Skeletal muscle tissue (tissue), 4 donors: ENCODE measurements around the gene TNNI3K. TPM values are rescaled to one million over a fixed set of nuclear protein-coding genes. Genes with fewer than 3 reads are reported as not detected.

Source experiments
- H3K27ac ChIP-seq: one replicate; pipeline ENCODE4 v1.7.0; 2013; ENCODE audit warnings: mild to moderate bottlenecking, low read depth, low read length, inconsistent platforms
- H3K27me3 ChIP-seq, 3 donors: one replicate each; pipeline ENCODE4 v1.7.0; 2013; ENCODE audit warnings: low read length in 3 of 3; ENCODE audit not compliant: control insufficient read depth in 3 of 3, insufficient read depth in 3 of 3
- H3K36me3 ChIP-seq, 3 donors: one replicate each; pipeline ENCODE4 v1.7.0; 2013; ENCODE audit warnings: low read length in 3 of 3; ENCODE audit not compliant: control insufficient read depth in 3 of 3, insufficient read depth in 3 of 3
- H3K4me1 ChIP-seq, 3 donors: one replicate each; pipeline ENCODE4 v1.7.0; 2013; ENCODE audit warnings: low read length in 3 of 3, mild to moderate bottlenecking in 3 of 3; ENCODE audit not compliant: control insufficient read depth in 3 of 3, insufficient read depth in 3 of 3
- H3K4me3 ChIP-seq, 3 donors: one replicate each; pipeline ENCODE4 v1.7.0; 2013; ENCODE audit warnings: low read length in 3 of 3
- H3K9ac ChIP-seq, 3 donors: one replicate each; pipeline ENCODE4 v1.7.0; 2013; ENCODE audit warnings: low read length in 3 of 3, mild to moderate bottlenecking in 3 of 3, moderate library complexity in 2 of 3, low read depth in 1 of 3
- H3K9me3 ChIP-seq, 3 donors: one replicate each; pipeline ENCODE4 v1.7.0; 2013; ENCODE audit warnings: low read length in 3 of 3; ENCODE audit not compliant: control insufficient read depth in 3 of 3
- total RNA-seq: library from RNA; depleted of rRNA; stranded (reverse); fragments of >200 nt; gene quantifications from one replicate; pipeline ENCODE4 v1.2.3, GENCODE V29; 2014
- donor health status: Osteomylitis.

The TNNI3K gene
- total RNA-seq, 1 donor from 2014 or later: 2.1 TPM

- H3K27me3 ChIP-seq: no peaks in the 10 kb centered on the region
- H3K9ac ChIP-seq: no peak overlapping the region
- H3K27ac ChIP-seq: no peak overlapping the region
- H3K4me3 ChIP-seq: no peak overlapping the region
- H3K9me3 ChIP-seq: no peaks in the 10 kb centered on the region
- no peaks in the 10 kb centered on the region for H3K36me3 ChIP-seq
- no peaks in the 10 kb centered on the region for H3K4me1 ChIP-seq
Measured at GRCh38 chr1:74453277-74453676, 218.1 kb downstream of the TNNI3K start.

GRCh38 chr1:74455390-74455789, 220.2 kb downstream of the TNNI3K start:
- H3K9ac ChIP-seq: no peak overlapping the region
- H3K4me3 ChIP-seq: no peak overlapping the region
- H3K27ac ChIP-seq: no peak overlapping the region
- H3K9me3 ChIP-seq: no peaks in the 10 kb centered on the region
- H3K4me1 ChIP-seq: no peaks in the 10 kb centered on the region
- no peaks in the 10 kb centered on the region for H3K36me3 ChIP-seq
- H3K27me3 ChIP-seq: no peaks in the 10 kb centered on the region

DNA sequence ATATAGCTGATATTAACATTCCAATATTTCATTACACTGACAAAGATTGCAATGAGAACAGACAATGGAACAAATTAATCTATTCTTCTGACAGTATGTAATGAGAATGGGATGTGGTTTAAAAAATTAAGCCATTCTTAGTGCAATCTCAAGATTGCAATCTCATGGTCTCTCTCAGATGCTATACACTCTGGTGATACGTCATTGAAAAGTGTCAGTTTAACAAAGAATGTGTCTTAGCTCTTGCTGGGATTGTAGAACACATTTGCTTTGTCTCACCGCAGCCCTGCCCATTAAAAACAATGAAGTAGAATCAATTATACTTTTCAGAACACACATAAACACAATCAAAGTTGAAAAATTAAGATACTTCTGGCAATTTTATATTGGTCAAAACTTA, 222.1 kb downstream of the TNNI3K start:
- Histone ChIP-seq H3K27ac (no peak overlapping the region), H3K27me3 (no peaks in the 10 kb centered on the region), H3K4me1 (no peaks in the 10 kb centered on the region), H3K9me3 (no peaks in the 10 kb centered on the region), H3K36me3 (no peaks in the 10 kb centered on the region), H3K4me3 (no peak overlapping the region), H3K9ac (no peak overlapping the region)

GRCh38 chr1:74463333-74463988, 228.3 kb downstream of the TNNI3K start:
- H3K27ac ChIP-seq: no peak overlapping the region
- H3K9me3 ChIP-seq: no peaks in the 10 kb centered on the region
- H3K9ac ChIP-seq: no peak overlapping the region
- no peaks in the 10 kb centered on the region for H3K4me1 ChIP-seq
- no peaks in the 10 kb centered on the region for H3K36me3 ChIP-seq
- no peak overlapping the region for H3K4me3 ChIP-seq
- H3K27me3 ChIP-seq: no peaks in the 10 kb centered on the region

DNA sequence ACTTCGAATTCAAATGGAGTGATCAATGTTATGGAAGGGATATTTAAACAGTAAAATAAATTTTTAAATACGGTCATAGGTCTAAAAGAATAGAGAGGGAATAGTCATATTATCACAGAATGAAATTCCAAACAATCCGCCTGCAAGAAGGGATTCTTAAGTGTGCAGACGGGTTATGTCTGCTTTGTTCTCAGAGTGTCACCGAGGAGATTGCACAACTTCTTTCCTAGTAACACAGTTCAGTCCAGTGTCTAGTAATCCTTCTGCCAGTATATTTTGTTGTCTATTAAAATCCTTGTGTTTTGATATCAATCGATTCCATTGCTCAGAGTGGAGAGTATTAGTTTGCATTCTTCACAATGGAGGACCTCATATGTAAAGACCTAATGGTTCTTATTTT, 228.8 kb downstream of the TNNI3K start:
- Histone ChIP-seq H3K27ac (no peak overlapping the region), H3K4me3 (no peak overlapping the region), H3K9ac (no peak overlapping the region), H3K27me3 (no peaks in the 10 kb centered on the region), H3K9me3 (no peaks in the 10 kb centered on the region), H3K36me3 (no peaks in the 10 kb centered on the region), H3K4me1 (no peaks in the 10 kb centered on the region)

- Histone ChIP-seq H3K4me3 (no peak overlapping the region), H3K27ac (no peak overlapping the region), H3K9me3 (no peaks in the 10 kb centered on the region), H3K27me3 (no peaks in the 10 kb centered on the region), H3K9ac (no peak overlapping the region), H3K4me1 (no peaks in the 10 kb centered on the region), H3K36me3 (no peaks in the 10 kb centered on the region)
Measured at GRCh38 chr1:74465193-74465681, 230.1 kb downstream of the TNNI3K start.

GRCh38 chr1:74467786-74468377, 232.7 kb downstream of the TNNI3K start:
- no peak overlapping the region for H3K4me3 ChIP-seq
- H3K9me3 ChIP-seq: no peaks in the 10 kb centered on the region
- no peaks in the 10 kb centered on the region for H3K4me1 ChIP-seq
- H3K27ac ChIP-seq: no peak overlapping the region
- H3K27me3 ChIP-seq: no peaks in the 10 kb centered on the region
- no peaks in the 10 kb centered on the region for H3K36me3 ChIP-seq
- H3K9ac ChIP-seq: no peak overlapping the region

DNA sequence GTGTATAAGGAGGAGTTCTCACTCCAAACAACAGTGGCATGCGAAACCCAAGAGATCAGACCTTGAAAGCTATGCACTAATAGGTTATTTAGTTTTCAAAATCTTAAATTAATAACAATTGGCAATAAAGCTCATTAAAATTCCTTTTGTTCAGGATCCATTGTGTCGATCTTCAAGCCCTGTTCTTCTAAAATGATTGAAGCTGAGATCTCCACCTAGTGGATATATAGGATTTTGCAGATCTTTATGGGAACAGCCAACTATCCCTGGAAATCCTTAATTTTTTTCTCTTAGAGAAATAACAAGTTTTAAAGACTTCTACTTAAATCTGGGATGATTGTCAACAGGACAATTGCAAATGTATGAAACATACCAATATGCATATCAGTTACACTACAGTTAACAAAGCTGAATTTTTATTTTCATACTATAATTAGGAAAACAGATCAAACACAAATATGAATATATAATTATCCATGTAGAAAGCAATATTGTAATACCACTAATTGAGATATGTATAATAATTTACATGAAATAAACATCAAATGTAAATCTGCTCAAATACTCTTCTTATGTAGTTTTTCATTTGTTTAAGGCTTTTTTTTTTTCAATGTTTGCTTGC, 233.9 kb downstream of the TNNI3K start:
- no peaks in the 10 kb centered on the region for H3K36me3 ChIP-seq
- H3K9me3 ChIP-seq: no peaks in the 10 kb centered on the region
- H3K27ac ChIP-seq: no peak overlapping the region
- H3K4me3 ChIP-seq: no peak overlapping the region
- no peaks in the 10 kb centered on the region for H3K27me3 ChIP-seq
- H3K9ac ChIP-seq: no peak overlapping the region
- no peaks in the 10 kb centered on the region for H3K4me1 ChIP-seq

- no peak overlapping the region for H3K27ac ChIP-seq
- no peaks in the 10 kb centered on the region for H3K36me3 ChIP-seq
- H3K9ac ChIP-seq: no peak overlapping the region
Measured at GRCh38 chr1:74470251-74470650, 235.1 kb downstream of the TNNI3K start.

GRCh38 chr1:74470936-74471335, 235.7 kb downstream of the TNNI3K start:
- H3K4me3 ChIP-seq: no peak overlapping the region

More at GRCh38 chr1:74470251-74470650, 235.1 kb downstream of the TNNI3K start:
- Histone ChIP-seq H3K4me1 (no peaks in the 10 kb centered on the region), H3K27me3 (no peaks in the 10 kb centered on the region), H3K4me3 (no peak overlapping the region), H3K9me3 (no peaks in the 10 kb centered on the region)

More at GRCh38 chr1:74470936-74471335, 235.7 kb downstream of the TNNI3K start:
- H3K27ac ChIP-seq: no peak overlapping the region
- no peak overlapping the region for H3K9ac ChIP-seq
- no peaks in the 10 kb centered on the region for H3K4me1 ChIP-seq
- H3K36me3 ChIP-seq: no peaks in the 10 kb centered on the region
- H3K9me3 ChIP-seq: no peaks in the 10 kb centered on the region
- no peaks in the 10 kb centered on the region for H3K27me3 ChIP-seq
